Neural progenitor cell (in vitro differentiated cells): ENCODE results near the gene GLT8D2. TPM values are rescaled to one million over a fixed set of nuclear protein-coding genes. Genes with fewer than 3 reads are reported as not detected.

Experiments
- DNase-seq: peaks from one replicate; pipeline ENCODE4 v3.0.0-alpha.2; 2016; ENCODE audit warnings: low spot score
- H2AFZ ChIP-seq: fragments of 200-600 bp; sonication (generic); replicated peaks from 2 replicates; pipeline ENCODE4 v1.6.1; 2016; ENCODE audit warnings: antibody characterized with exemption
- H3F3A ChIP-seq: fragments of 200-600 bp; sonication (generic); 2 replicates; pipeline ENCODE4 v1.6.1; 2016; ENCODE audit warnings: antibody characterized with exemption, low read depth
- H3K27ac ChIP-seq: fragments of 200-600 bp; sonication (generic); 2 replicates; pipeline ENCODE4 v1.5.1; 2016; ENCODE audit warnings: mild to moderate bottlenecking
- H3K27me3 ChIP-seq: fragments of 200-600 bp; sonication (generic); 2 replicates; pipeline ENCODE4 v1.6.1; 2016; ENCODE audit warnings: mild to moderate bottlenecking, moderate library complexity
- H3K36me3 ChIP-seq: fragments of 200-600 bp; sonication (generic); 2 replicates; pipeline ENCODE4 v1.5.1; 2016
- H3K4me1 ChIP-seq: fragments of 200-600 bp; sonication (generic); 2 replicates; pipeline ENCODE4 v1.6.1; 2016; ENCODE audit warnings: mixed run types
- H3K4me2 ChIP-seq: fragments of 200-600 bp; sonication (generic); 2 replicates; pipeline ENCODE4 v1.6.1; 2016
- H3K4me3 ChIP-seq: fragments of 200-600 bp; sonication (generic); 2 replicates; pipeline ENCODE4 v1.5.1; 2016
- H3K79me2 ChIP-seq: fragments of 200-600 bp; sonication (generic); 2 replicates; pipeline ENCODE4 v1.6.1; 2016; ENCODE audit warnings: low read depth
- H3K9ac ChIP-seq: fragments of 200-600 bp; sonication (generic); 2 replicates; pipeline ENCODE4 v1.6.1; 2016
- H3K9me3 ChIP-seq: fragments of 200-600 bp; sonication (generic); 2 replicates; pipeline ENCODE4 v1.5.1; 2016; ENCODE audit warnings: low read depth
- H4K20me1 ChIP-seq: fragments of 200-600 bp; sonication (generic); 2 replicates; pipeline ENCODE4 v1.6.1; 2016; ENCODE audit warnings: low read depth
- H3K27ac Mint-ChIP-seq: 3 replicates; pipeline ENCODE4 v1.8.0; 2021; ENCODE audit warnings: mixed read lengths
- H3K27me3 Mint-ChIP-seq: 2 replicates; pipeline ENCODE4 v1.8.0; 2022; ENCODE audit warnings: low read depth, mild to moderate bottlenecking, inconsistent platforms, moderate library complexity, mixed read lengths; ENCODE audit not compliant: insufficient read depth
- H3K36me3 Mint-ChIP-seq: 3 replicates; pipeline ENCODE4 v1.8.0; 2021; ENCODE audit warnings: mixed read lengths
- H3K4me1 Mint-ChIP-seq: 3 replicates; pipeline ENCODE4 v1.8.0; 2021; ENCODE audit warnings: mixed read lengths
- H3K4me3 Mint-ChIP-seq: 3 replicates; pipeline ENCODE4 v1.8.0; 2021; ENCODE audit warnings: mild to moderate bottlenecking, moderate library complexity, mixed read lengths
- H3K9me3 Mint-ChIP-seq: 3 replicates; pipeline ENCODE4 v1.8.0; 2020; ENCODE audit warnings: mixed read lengths
- CTCF ChIP-seq: fragments of 200-600 bp; sonication (generic); IDR thresholded peaks from 2 replicates; pipeline ENCODE4 v1.5.1; 2017; ENCODE audit warnings: antibody characterized with exemption, mild to moderate bottlenecking
- EZH2 ChIP-seq: fragments of 200-600 bp; sonication (generic); IDR thresholded peaks from 2 replicates; pipeline ENCODE4 v1.6.1; 2017; ENCODE audit warnings: antibody characterized with exemption, mild to moderate bottlenecking, moderate library complexity
- EZH2phosphoT487 ChIP-seq: fragments of 200-600 bp; sonication (generic); IDR thresholded peaks from 2 replicates; pipeline ENCODE4 v1.6.1; 2017; ENCODE audit warnings: antibody characterized with exemption
- total RNA-seq: library from RNA; depleted of rRNA; stranded (reverse); fragments of >200 nt; gene quantifications from 2 replicates; pipeline ENCODE4 v1.2.3, GENCODE V29; 2015; ENCODE audit warnings: low replicate concordance

GLT8D2 gene
- total RNA-seq, 1 donor from 2014 or later: 3.9 TPM

GRCh38 chr12:104056419-104056972, 6.5 kb upstream of the GLT8D2 start:
- H3K36me3 Mint-ChIP-seq: peaks cover 1% of the 10 kb centered on the region
- no peak overlapping the region for H3K4me2 ChIP-seq

GRCh38 chr12:104055686-104056388, 5.8 kb upstream of the GLT8D2 start:
- TF ChIP-seq EZH2phosphoT487 (no peak), CTCF (no peak), EZH2 (no peak)
- Histone ChIP-seq H2AFZ (no peak overlapping the region), H3K9me3 (no peaks in the 10 kb centered on the region), H3K4me1 (peaks cover 8% of the 10 kb centered on the region), H3K27ac (no peak overlapping the region), H3K79me2 (no peaks in the 10 kb centered on the region), H3K4me3 (no peak overlapping the region), H3K36me3 (no peaks in the 10 kb centered on the region), H3K4me2 (no peak overlapping the region), H3F3A (no peaks in the 10 kb centered on the region), H4K20me1 (no peaks in the 10 kb centered on the region), H3K9ac (no peak overlapping the region), H3K27me3 (peaks cover 5% of the 10 kb centered on the region)
- Mint-ChIP-seq H3K36me3 (peaks cover 1% of the 10 kb centered on the region), H3K27me3 (peaks cover 4% of the 10 kb centered on the region), H3K4me3 (no peak overlapping the region), H3K9me3 (no peaks in the 10 kb centered on the region), H3K27ac (no peak overlapping the region), H3K4me1 (no peaks in the 10 kb centered on the region)
- no peak for DNase-seq

More at GRCh38 chr12:104056419-104056972, 6.5 kb upstream of the GLT8D2 start:
- Histone ChIP-seq H2AFZ (no peak overlapping the region), H3K4me1 (peaks cover 8% of the 10 kb centered on the region), H3F3A (no peaks in the 10 kb centered on the region), H3K9me3 (no peaks in the 10 kb centered on the region), H3K4me3 (no peak overlapping the region), H3K79me2 (no peaks in the 10 kb centered on the region), H3K9ac (no peak overlapping the region), H3K27ac (no peak overlapping the region), H3K27me3 (no peaks in the 10 kb centered on the region), H4K20me1 (no peaks in the 10 kb centered on the region), H3K36me3 (no peaks in the 10 kb centered on the region)
- Mint-ChIP-seq H3K9me3 (no peaks in the 10 kb centered on the region), H3K4me1 (no peaks in the 10 kb centered on the region), H3K27ac (no peak overlapping the region), H3K27me3 (peaks cover 1% of the 10 kb centered on the region), H3K4me3 (no peak overlapping the region)
- DNase-seq: no peak
- no peak for TF ChIP-seq EZH2phosphoT487
- TF ChIP-seq CTCF: no peak
- TF ChIP-seq EZH2: no peak

- Mint-ChIP-seq H3K27ac (no peak overlapping the region), H3K9me3 (no peaks in the 10 kb centered on the region), H3K36me3 (peaks cover 1% of the 10 kb centered on the region), H3K4me1 (peaks cover 5% of the 10 kb centered on the region), H3K4me3 (no peak overlapping the region), H3K27me3 (peaks cover 10% of the 10 kb centered on the region)
- Histone ChIP-seq H3K27me3 (peaks cover 15% of the 10 kb centered on the region), H3K9ac (no peak overlapping the region), H3K4me3 (no peak overlapping the region), H3K4me1 (peaks cover 12% of the 10 kb centered on the region), H3F3A (peaks cover 6% of the 10 kb centered on the region), H2AFZ (peak overlapping the region; percentile 76), H4K20me1 (no peaks in the 10 kb centered on the region), H3K36me3 (no peaks in the 10 kb centered on the region), H3K27ac (no peak overlapping the region), H3K4me2 (no peak overlapping the region), H3K79me2 (no peaks in the 10 kb centered on the region), H3K9me3 (no peaks in the 10 kb centered on the region)
- peak; percentile 26 for DNase-seq
- TF ChIP-seq EZH2phosphoT487 (no peak), EZH2 (no peak), CTCF (no peak)
Observed at GRCh38 chr12:104054681-104055346, 4.8 kb upstream of the GLT8D2 start.
